DMS 273 treated with DMSO at 0.1 percent for 48 hours (cell line): ENCODE data around the gene SLC5A5.

Source experiments
- DNase-seq: peaks from one replicate; lab custom pipeline; 2025; lab: John Stamatoyannopoulos, UW

The SLC5A5 gene

GRCh38 chr19:17871878-17872250 lies at the start of gene SLC5A5:
SLC5A5 (plus strand) TSS chr19:17871945; CDS start chr19:17872320, 375 bp downstream.
- DNase-seq: no peak

- DNase-seq: no peak
Measured at GRCh38 chr19:17824339-17824738, 47.4 kb upstream of the SLC5A5 start.

GRCh38 chr19:17826508-17827056 lies 45.2 kb upstream of the SLC5A5 start:
- no peak for DNase-seq

- DNase-seq: peak; percentile 66
Measured at GRCh38 chr19:17829855-17830566, 41.7 kb upstream of the SLC5A5 start.

- DNase-seq: peak; percentile 71
Measured at GRCh38 chr19:17830567-17831418, 41.0 kb upstream of the SLC5A5 start.

GRCh38 chr19:17831419-17831888 lies 40.3 kb upstream of the SLC5A5 start:
- no peak for DNase-seq

- no peak for DNase-seq
Measured at GRCh38 chr19:17832443-17833208, 39.1 kb upstream of the SLC5A5 start.

- DNase-seq: no peak
Measured at GRCh38 chr19:17834350-17835181, 37.2 kb upstream of the SLC5A5 start.

GRCh38 chr19:17835182-17836006 lies 36.4 kb upstream of the SLC5A5 start:
- no peak for DNase-seq

- no peak for DNase-seq
Measured at GRCh38 chr19:17836530-17836929, 35.2 kb upstream of the SLC5A5 start.

GRCh38 chr19:17837972-17838371 lies 33.8 kb upstream of the SLC5A5 start:
- no peak for DNase-seq

GRCh38 chr19:17840019-17840418 lies 31.7 kb upstream of the SLC5A5 start:
- DNase-seq: no peak

GRCh38 chr19:17841371-17841809 lies 30.4 kb upstream of the SLC5A5 start:
- no peak for DNase-seq

- DNase-seq: peak; percentile 85
Measured at GRCh38 chr19:17841810-17842662, 29.7 kb upstream of the SLC5A5 start.

GRCh38 chr19:17842663-17843291 lies 29.0 kb upstream of the SLC5A5 start:
- DNase-seq: no peak

GRCh38 chr19:17843292-17843827 lies 28.4 kb upstream of the SLC5A5 start:
- no peak for DNase-seq

- DNase-seq: no peak
Measured at GRCh38 chr19:17843908-17844490, 27.7 kb upstream of the SLC5A5 start.

- no peak for DNase-seq
Measured at GRCh38 chr19:17846146-17846545, 25.6 kb upstream of the SLC5A5 start.
